A549 (cell line): Measurements from ENCODE around the gene RAB3GAP2.

Experiments
- CHD2 ChIP-seq: fragments of 150-350 bp; IDR thresholded peaks from 2 replicates; pipeline ENCODE4 v1.6.1; 2014; ENCODE audit warnings: low read length; ENCODE audit not compliant: partially characterized antibody
- ELK1 ChIP-seq: fragments of 150-350 bp; IDR thresholded peaks from 2 replicates; pipeline ENCODE4 v1.6.1; 2014; ENCODE audit warnings: low read depth, mild to moderate bottlenecking, low read length
- EP300 ChIP-seq, 2 experiments: fragments of >200 bp; sonication (Bioruptor Twin); formaldehyde crosslinking; IDR thresholded peaks; 2 replicates in 1 of 2; 3 replicates in 1 of 2; pipeline ENCODE4 v1.6.1; 2016 to 2017
- JUN ChIP-seq, 2 experiments: fragments of >200 bp; sonication (Bioruptor Twin); formaldehyde crosslinking; IDR thresholded peaks; 2 replicates in 1 of 2; 3 replicates in 1 of 2; pipeline ENCODE4 v1.6.1; 2016 to 2017
- POLR2A ChIP-seq: IDR thresholded peaks from 2 replicates; pipeline ENCODE4 v1.6.1; 2012; ENCODE audit warnings: mild to moderate bottlenecking, low read length
- RARB ChIP-seq: fragments of 250-450 bp; sonication (Bioruptor Pico); IDR thresholded peaks from 2 replicates; pipeline ENCODE4 v1.8.0; 2021; ENCODE audit warnings: mild to moderate bottlenecking, moderate library complexity
- REST ChIP-seq: fragments of 200-600 bp; sonication (generic); IDR thresholded peaks from 2 replicates; pipeline ENCODE4 v1.6.1; 2016; ENCODE audit warnings: antibody characterized with exemption, mild to moderate bottlenecking, moderate library complexity
- ZFP36 ChIP-seq: fragments of 450-650 bp; IDR thresholded peaks from 2 replicates; pipeline ENCODE4 v1.6.1; 2014; ENCODE audit warnings: borderline replicate concordance; ENCODE audit not compliant: partially characterized antibody
- TF ChIP-seq, protein P1 (sequence below): fragments of >200 bp; sonication (Bioruptor Twin); formaldehyde crosslinking; IDR thresholded peaks from 3 replicates; pipeline ENCODE4 v1.5.1; 2016

DNA sequence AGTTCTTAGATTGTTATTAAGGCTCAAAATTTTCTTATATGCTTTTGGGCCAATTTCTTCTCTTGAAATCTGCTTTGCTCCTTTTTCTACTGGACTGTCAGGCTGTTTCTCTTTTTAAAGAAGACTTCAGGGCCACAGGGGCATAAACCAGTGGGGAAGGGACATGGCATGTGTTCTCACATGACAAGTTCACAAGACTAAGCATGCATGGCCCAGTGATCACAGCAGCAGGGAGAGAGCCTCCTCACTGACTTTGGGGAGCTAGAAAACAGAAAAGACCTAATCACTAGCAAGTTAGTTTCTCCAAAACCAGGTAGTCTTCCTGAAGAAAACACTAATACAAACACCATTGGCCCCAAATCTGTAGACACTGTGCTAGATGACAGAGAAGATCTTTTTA lies 64.8 kb downstream of the RAB3GAP2 start:
- TF ChIP-seq RARB (CRISPR knock-in tag), result no peak
- TF ChIP-seq, protein P1, sequence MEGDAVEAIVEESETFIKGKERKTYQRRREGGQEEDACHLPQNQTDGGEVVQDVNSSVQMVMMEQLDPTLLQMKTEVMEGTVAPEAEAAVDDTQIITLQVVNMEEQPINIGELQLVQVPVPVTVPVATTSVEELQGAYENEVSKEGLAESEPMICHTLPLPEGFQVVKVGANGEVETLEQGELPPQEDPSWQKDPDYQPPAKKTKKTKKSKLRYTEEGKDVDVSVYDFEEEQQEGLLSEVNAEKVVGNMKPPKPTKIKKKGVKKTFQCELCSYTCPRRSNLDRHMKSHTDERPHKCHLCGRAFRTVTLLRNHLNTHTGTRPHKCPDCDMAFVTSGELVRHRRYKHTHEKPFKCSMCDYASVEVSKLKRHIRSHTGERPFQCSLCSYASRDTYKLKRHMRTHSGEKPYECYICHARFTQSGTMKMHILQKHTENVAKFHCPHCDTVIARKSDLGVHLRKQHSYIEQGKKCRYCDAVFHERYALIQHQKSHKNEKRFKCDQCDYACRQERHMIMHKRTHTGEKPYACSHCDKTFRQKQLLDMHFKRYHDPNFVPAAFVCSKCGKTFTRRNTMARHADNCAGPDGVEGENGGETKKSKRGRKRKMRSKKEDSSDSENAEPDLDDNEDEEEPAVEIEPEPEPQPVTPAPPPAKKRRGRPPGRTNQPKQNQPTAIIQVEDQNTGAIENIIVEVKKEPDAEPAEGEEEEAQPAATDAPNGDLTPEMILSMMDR, result no peak
- no peak for TF ChIP-seq ZFP36
- no peak for TF ChIP-seq POLR2A
- no peak for TF ChIP-seq ELK1
- no peak for TF ChIP-seq CHD2
- TF ChIP-seq REST, result no peak
- TF ChIP-seq EP300 (IDR thresholded peaks at IDR 0.05), result no peak
- no peak for TF ChIP-seq JUN (IDR thresholded peaks at IDR 0.05)
